Measurements from ENCODE around the gene NKX1-1. TPM values are rescaled to one million over a fixed set of nuclear protein-coding genes. Genes with fewer than 3 reads are reported as not detected.
A peak's percentile ranks its signal among the peaks of the same experiment; 100 is the strongest.
"Not testable (repeated sequence)": the region's sequence is repeated elsewhere in the genome, so short reads cannot be mapped to it uniquely, and the experiment has no call there.

Gene NKX1-1
- total and polyA plus RNA-seq, 4 experiments from 2014 or later, result not detected

GRCh38 chr4:1448589-1449420 lies 42.6 kb upstream of the NKX1-1 start:
- H3K27me3 Mint-ChIP-seq, result peaks cover 6 to 21% of the 10 kb centered on the region in 2 donors
- no peak overlapping the region for H3K27ac Mint-ChIP-seq
- H3K9me3 Mint-ChIP-seq, result peaks cover 1 to 17% (median 10%) of the 10 kb centered on the region in 8 donors
- H3K27ac ChIP-seq (ENCODE audit: low read depth, low read length), result no peak overlapping the region
- no peaks in the 10 kb centered on the region for H3K4me1 Mint-ChIP-seq
- no peak for DNase-seq
- H3K27me3 ChIP-seq (ENCODE audit: insufficient read depth, low read length), result no peaks in the 10 kb centered on the region
- H3K9me3 ChIP-seq (ENCODE audit: control insufficient read depth in 1 of 2, low read length in 2 of 2), result no peaks in the 10 kb centered on the region
- H3K36me3 ChIP-seq (ENCODE audit: insufficient read depth, low read length), result no peaks in the 10 kb centered on the region
- no peaks in the 10 kb centered on the region for H3K4me1 ChIP-seq (ENCODE audit: insufficient read depth, low read length)
- POLR2A ChIA-PET (ENCODE audit: partially characterized antibody), result no interaction called here
- H3K36me3 Mint-ChIP-seq, result peaks cover 0 to 6% of the 10 kb centered on the region in 2 donors
- intact Hi-C loops (cut with micrococcal nuclease), result no loop called here
- CTCF ChIA-PET (ENCODE audit: partially characterized antibody), result interaction anchor here (1.5 kb wide), 1 partner anchor 29 kb away, joined by 3 read pairs; no protein-coding TSS in a partner anchor
- no peak overlapping the region for H3K4me3 Mint-ChIP-seq
- no peak overlapping the region for H3K4me3 ChIP-seq (ENCODE audit: low read length in 2 of 2)

DNA sequence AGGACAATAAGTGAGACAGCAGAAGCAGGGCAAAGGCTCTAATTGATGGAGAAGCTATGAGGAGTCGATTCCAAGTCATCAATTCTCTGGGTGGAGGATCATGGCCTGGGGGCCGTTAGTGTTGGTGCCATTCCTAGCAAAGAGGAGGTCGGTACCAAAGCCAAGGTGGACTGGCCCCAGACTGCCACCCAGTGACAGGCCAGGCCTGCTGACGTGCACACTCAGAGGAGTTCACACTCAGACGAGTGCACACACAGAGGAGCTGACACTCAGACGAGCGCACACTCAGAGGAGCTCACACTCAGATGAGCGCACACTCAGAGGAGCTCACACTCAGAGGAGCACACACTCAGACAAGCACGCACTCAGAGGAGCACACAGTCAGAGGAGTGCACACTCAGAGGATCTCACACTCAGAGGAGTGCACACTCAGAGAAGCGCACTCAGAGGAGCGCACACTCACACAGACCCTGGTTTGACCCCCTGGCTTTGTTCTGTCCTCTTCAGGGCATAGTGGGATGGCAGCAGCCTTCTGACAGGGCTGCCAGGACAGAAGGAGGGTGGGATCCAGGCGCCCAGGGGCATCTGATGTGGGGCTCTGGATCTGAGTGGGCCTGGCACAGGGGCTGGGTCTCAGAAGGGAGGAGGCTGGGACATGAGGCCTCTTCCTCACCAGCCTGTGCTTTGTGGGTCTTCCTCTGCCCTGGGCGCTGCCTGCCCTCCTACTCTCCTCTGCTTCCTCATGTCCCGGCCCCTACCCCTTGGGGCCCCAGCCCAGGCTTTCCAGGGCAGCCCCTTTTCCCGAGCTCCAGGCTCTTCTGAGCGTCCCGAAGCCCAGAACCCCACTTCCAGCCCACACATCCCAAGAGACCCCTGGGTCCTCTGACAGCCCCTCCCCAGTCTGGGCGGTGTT lies 41.7 kb upstream of the NKX1-1 start:
- POLR2A ChIA-PET (ENCODE audit: partially characterized antibody), result no interaction called here

GRCh38 chr4:1446502-1447386 lies 40.5 kb upstream of the NKX1-1 start:
- no peaks in the 10 kb centered on the region for H3K9me3 ChIP-seq (ENCODE audit: control insufficient read depth in 1 of 2, low read length in 2 of 2)
- no peak overlapping the region for H3K27ac Mint-ChIP-seq
- no peak overlapping the region for H3K4me3 Mint-ChIP-seq
- no peaks in the 10 kb centered on the region for H3K9me3 Mint-ChIP-seq
- ChIA-PET POLR2A (ENCODE audit: partially characterized antibody) (no interaction called here), CTCF (ENCODE audit: partially characterized antibody) (no interaction called here)
- H3K4me1 Mint-ChIP-seq, result no peaks in the 10 kb centered on the region
- H3K4me1 ChIP-seq (ENCODE audit: insufficient read depth, low read length), result no peaks in the 10 kb centered on the region
- H3K36me3 ChIP-seq (ENCODE audit: insufficient read depth, low read length), result no peaks in the 10 kb centered on the region
- H3K27me3 Mint-ChIP-seq, result peaks cover 4 to 10% of the 10 kb centered on the region in 2 donors
- H3K27me3 ChIP-seq (ENCODE audit: insufficient read depth, low read length), result no peaks in the 10 kb centered on the region
- H3K27ac ChIP-seq (ENCODE audit: low read depth, low read length), result no peak overlapping the region
- no peak overlapping the region for H3K4me3 ChIP-seq (ENCODE audit: low read length in 2 of 2)
- intact Hi-C loops (cut with micrococcal nuclease), result no loop called here
- DNase-seq, result no peak
- H3K36me3 Mint-ChIP-seq, result no peaks in the 10 kb centered on the region

More for the DNA sequence above, 41.7 kb upstream of the NKX1-1 start:
- peaks cover 5 to 16% of the 10 kb centered on the region in 2 donors for H3K27me3 Mint-ChIP-seq
- no peak overlapping the region for H3K4me3 ChIP-seq (ENCODE audit: low read length in 2 of 2)
- intact Hi-C loops (cut with micrococcal nuclease), result no loop called here
- H3K27ac Mint-ChIP-seq, result no peak overlapping the region
- H3K9me3 Mint-ChIP-seq, result peaks cover 1 to 8% (median 5%) of the 10 kb centered on the region in 8 donors
- no peaks in the 10 kb centered on the region for H3K9me3 ChIP-seq (ENCODE audit: control insufficient read depth in 1 of 2, low read length in 2 of 2)
- CTCF ChIA-PET (ENCODE audit: partially characterized antibody), result interaction anchor here (1.5 kb wide), 1 partner anchor 28 kb away, joined by 3 read pairs; no protein-coding TSS in a partner anchor
- H3K27ac ChIP-seq (ENCODE audit: low read depth, low read length), result no peak overlapping the region
- no peaks in the 10 kb centered on the region for H3K27me3 ChIP-seq (ENCODE audit: insufficient read depth, low read length)
- H3K36me3 ChIP-seq (ENCODE audit: insufficient read depth, low read length), result no peaks in the 10 kb centered on the region
- DNase-seq, result no peak
- no peaks in the 10 kb centered on the region for H3K4me1 ChIP-seq (ENCODE audit: insufficient read depth, low read length)
- no peak overlapping the region for H3K4me3 Mint-ChIP-seq
- H3K36me3 Mint-ChIP-seq, result peaks cover 0 to 6% of the 10 kb centered on the region in 2 donors
- no peaks in the 10 kb centered on the region for H3K4me1 Mint-ChIP-seq

DNA sequence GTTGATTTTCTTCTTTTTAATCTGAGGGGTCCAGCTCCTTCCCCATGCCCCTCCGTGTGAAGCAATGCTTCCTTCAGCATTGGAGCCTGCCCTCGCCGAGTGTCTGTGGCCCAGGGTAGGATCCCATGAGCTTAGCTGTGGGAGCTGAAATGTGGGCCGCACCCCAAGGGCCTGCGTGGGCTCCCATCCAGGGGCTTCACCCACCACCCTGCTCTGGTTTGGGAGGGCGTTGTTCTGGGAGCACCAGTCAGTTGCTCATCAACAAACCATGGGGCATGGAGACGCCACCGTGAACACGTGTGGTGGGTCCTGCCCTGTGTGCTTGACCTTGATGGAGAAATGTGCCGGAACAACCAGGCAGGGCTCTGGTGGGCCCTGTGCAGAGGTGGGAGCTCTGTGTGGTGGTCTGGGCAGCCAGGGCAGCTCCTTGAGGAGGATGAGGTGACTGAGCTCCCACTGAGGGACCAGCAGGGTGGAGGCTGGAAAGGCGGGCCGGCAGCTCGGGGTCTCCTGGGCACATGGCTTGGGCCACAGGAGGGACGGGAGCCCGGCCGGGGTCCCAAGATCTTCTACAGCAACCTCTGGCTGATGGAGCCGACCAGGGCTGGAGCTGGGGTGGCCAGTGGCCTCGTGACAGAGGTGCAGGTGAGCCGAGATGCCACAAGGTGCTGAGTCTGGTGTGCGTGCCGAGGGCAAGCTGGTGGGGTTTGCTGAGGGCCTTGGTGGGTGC lies 39.6 kb upstream of the NKX1-1 start:
- no peaks in the 10 kb centered on the region for H3K36me3 ChIP-seq (ENCODE audit: insufficient read depth, low read length)
- DNase-seq, result no peak
- no peaks in the 10 kb centered on the region for H3K36me3 Mint-ChIP-seq
- intact Hi-C loops (cut with micrococcal nuclease), result no loop called here
- H3K27ac Mint-ChIP-seq, result peak overlapping the region in 1 of 7 donors; percentile 35
- no peaks in the 10 kb centered on the region for H3K27me3 ChIP-seq (ENCODE audit: insufficient read depth, low read length)
- no peak overlapping the region for H3K4me3 ChIP-seq (ENCODE audit: low read length in 2 of 2)
- H3K9me3 Mint-ChIP-seq, result no peaks in the 10 kb centered on the region
- no peaks in the 10 kb centered on the region for H3K9me3 ChIP-seq (ENCODE audit: control insufficient read depth in 1 of 2, low read length in 2 of 2)
- H3K4me3 Mint-ChIP-seq, result no peak overlapping the region
- H3K27ac ChIP-seq (ENCODE audit: low read depth, low read length), result no peak overlapping the region
- POLR2A ChIA-PET (ENCODE audit: partially characterized antibody), result no interaction called here
- peaks cover 4 to 10% of the 10 kb centered on the region in 2 donors for H3K27me3 Mint-ChIP-seq
- H3K4me1 ChIP-seq (ENCODE audit: insufficient read depth, low read length), result no peaks in the 10 kb centered on the region
- no peaks in the 10 kb centered on the region for H3K4me1 Mint-ChIP-seq
- CTCF ChIA-PET (ENCODE audit: partially characterized antibody), result no interaction called here

GRCh38 chr4:1443688-1444172 lies 37.5 kb upstream of the NKX1-1 start:
- H3K36me3 Mint-ChIP-seq; H3K27ac ChIP-seq (ENCODE audit: low read depth, low read length); CTCF ChIA-PET (ENCODE audit: partially characterized antibody); H3K9me3 ChIP-seq (ENCODE audit: control insufficient read depth in 1 of 2, low read length in 2 of 2); H3K27me3 ChIP-seq (ENCODE audit: insufficient read depth, low read length); intact Hi-C loops (cut with micrococcal nuclease); H3K27ac Mint-ChIP-seq; POLR2A ChIA-PET (ENCODE audit: partially characterized antibody); H3K36me3 ChIP-seq (ENCODE audit: insufficient read depth, low read length); H3K4me1 ChIP-seq (ENCODE audit: insufficient read depth, low read length); H3K4me3 ChIP-seq (ENCODE audit: low read length in 2 of 2); H3K9me3 Mint-ChIP-seq; H3K4me1 Mint-ChIP-seq; H3K4me3 Mint-ChIP-seq; H3K27me3 Mint-ChIP-seq; DNase-seq: not testable (repeated sequence)

DNA sequence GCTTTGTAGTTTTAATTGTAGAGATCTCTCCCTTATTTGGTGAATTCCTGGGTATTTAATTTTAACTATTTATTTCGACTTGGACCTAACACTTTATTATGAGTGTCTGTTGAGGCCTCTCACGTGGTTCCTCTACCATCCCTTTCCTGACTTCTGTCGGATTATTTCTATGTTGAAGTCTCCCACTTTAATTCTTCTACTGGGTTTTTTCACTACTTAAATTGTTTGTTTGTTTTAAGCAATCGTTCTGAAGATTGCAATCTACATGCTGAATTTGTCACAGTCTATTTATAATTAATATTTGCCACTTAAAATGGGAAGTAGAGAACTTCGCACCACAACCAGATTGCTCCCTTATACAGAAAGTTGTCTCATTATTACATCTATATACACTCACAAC lies 20.8 kb upstream of the NKX1-1 start:
- no peaks in the 10 kb centered on the region for H3K9me3 Mint-ChIP-seq
- intact Hi-C loops (cut with micrococcal nuclease), result no loop called here
- H3K4me1 ChIP-seq (ENCODE audit: insufficient read depth, low read length), result no peaks in the 10 kb centered on the region
- no peak overlapping the region for H3K4me3 ChIP-seq (ENCODE audit: low read length in 2 of 2)
- ChIA-PET CTCF (ENCODE audit: partially characterized antibody) (no interaction called here), POLR2A (ENCODE audit: partially characterized antibody) (no interaction called here)
- no peaks in the 10 kb centered on the region for H3K9me3 ChIP-seq (ENCODE audit: control insufficient read depth in 1 of 2, low read length in 2 of 2)
- no peak for DNase-seq
- H3K27ac ChIP-seq (ENCODE audit: low read depth, low read length), result no peak overlapping the region
- H3K36me3 Mint-ChIP-seq, result no peaks in the 10 kb centered on the region
- H3K4me3 Mint-ChIP-seq, result no peak overlapping the region
- peaks cover 11 to 13% of the 10 kb centered on the region in 2 donors for H3K27me3 Mint-ChIP-seq
- no peaks in the 10 kb centered on the region for H3K36me3 ChIP-seq (ENCODE audit: insufficient read depth, low read length)
- no peaks in the 10 kb centered on the region for H3K4me1 Mint-ChIP-seq
- H3K27ac Mint-ChIP-seq, result no peak overlapping the region
- H3K27me3 ChIP-seq (ENCODE audit: insufficient read depth, low read length), result no peaks in the 10 kb centered on the region
